K562 (cell line): Measurements from ENCODE around the gene WFIKKN1. TPM values are rescaled to one million over a fixed set of nuclear protein-coding genes. Genes with fewer than 3 reads are reported as not detected.

Experiments used
- ATAC-seq: fragments of 200-7000 bp; cut with Tn5 transposase; 3 replicates; pipeline ENCODE4 v1.9.1; 2020; ENCODE audit warnings: moderate library complexity
- BruUV-seq: library from RNA; stranded (reverse); fragments of 400-500 nt; replicated peaks from 2 replicates; lab custom pipeline; 2021; lab: Mats Ljungman, UMichigan
- CTCF ChIA-PET: fragments of 300-600 bp; formaldehyde crosslinking; extraction: SDS; loops from one replicate; lab custom pipeline; 2021; ENCODE audit warnings: low intra/inter-chr PET ratio; lab: Yijun Ruan, JAX
- POLR2A ChIA-PET: fragments of 300-600, 350-650 bp; sonication (Branson Sonifier 250); formaldehyde crosslinking; extraction: SDS; loops from one replicate; lab custom pipeline; 2021; ENCODE audit warnings: antibody characterized with exemption, inconsistent platforms; lab: Yijun Ruan, JAX
- DNase-seq, 4 experiments: peaks; one replicate each; pipeline versions ENCODE4 v3.0.0 to v3.0.0-alpha.2; 2011 to 2018; ENCODE audit warnings: low spot score in 3 of 4, mixed read lengths in 3 of 4; ENCODE audit errors: extremely low read depth in 1 of 4
- FAIRE-seq: peaks from 2 replicates; lab custom pipeline; 2011; peaks lifted over from hg19 to GRCh38; lab: Jason Lieb, UNC
- H2AFZ ChIP-seq: 2 replicates; pipeline ENCODE4 v1.6.0; 2011; ENCODE audit warnings: low read depth, low read length, control low read depth, inconsistent platforms
- H3K27ac ChIP-seq: fragments of 200-600 bp; 3 replicates; pipeline ENCODE4 v1.8.0; 2011; ENCODE audit warnings: low read depth, mild to moderate bottlenecking, control low read depth, inconsistent platforms, low read length, moderate library complexity, mixed read lengths; ENCODE audit errors: extremely low read depth
- H3K27me3 ChIP-seq, 2 experiments: fragments of 300-600 bp in 1 of 2; 2 replicates in 1 of 2; 3 replicates in 1 of 2; pipeline versions ENCODE4 v1.6.0 to v1.8.0; 2011; ENCODE audit warnings: inconsistent platforms in 2 of 2, low read length in 2 of 2, mild to moderate bottlenecking in 1 of 2, mixed read lengths in 1 of 2, moderate library complexity in 1 of 2; ENCODE audit not compliant: control insufficient read depth in 2 of 2, insufficient read depth in 2 of 2
- H3K36me3 ChIP-seq: fragments of 300-600 bp; 3 replicates; pipeline ENCODE4 v1.8.0; 2011; ENCODE audit warnings: mild to moderate bottlenecking, low read length, inconsistent platforms; ENCODE audit not compliant: control insufficient read depth, insufficient read depth
- H3K4me1 ChIP-seq, 2 experiments: fragments of 200-600 bp in 1 of 2; replicated peaks in 1 of 2; 2 replicates in 1 of 2; 3 replicates in 1 of 2; pipeline versions ENCODE4 v1.5.1 to v1.8.0; 2011; ENCODE audit warnings: inconsistent platforms in 2 of 2, low read length in 2 of 2, mild to moderate bottlenecking in 1 of 2, mixed read lengths in 1 of 2, moderate library complexity in 1 of 2; ENCODE audit not compliant: control insufficient read depth in 2 of 2, insufficient read depth in 2 of 2
- H3K4me2 ChIP-seq: 2 replicates; pipeline ENCODE4 v1.6.1; 2011; ENCODE audit warnings: low read length, control low read depth, inconsistent platforms, mixed read lengths; ENCODE audit not compliant: insufficient read depth
- H3K4me3 ChIP-seq: fragments of 200-600 bp; sonication (generic), shearing (Covaris generic); 2 replicates; pipeline ENCODE4 v1.5.1; 2016; ENCODE audit warnings: control low read depth, inconsistent platforms
- H3K79me2 ChIP-seq: fragments of 200-600 bp; 3 replicates; pipeline ENCODE4 v1.8.0; 2011; ENCODE audit warnings: low read length, inconsistent platforms; ENCODE audit not compliant: control insufficient read depth, insufficient read depth
- H3K9ac ChIP-seq, 2 experiments: 2 replicates each; pipeline versions ENCODE4 v1.6.0 to v1.6.1; 2011; ENCODE audit warnings: low read depth in 2 of 2, low read length in 2 of 2, control low read depth in 1 of 2, inconsistent platforms in 1 of 2, mild to moderate bottlenecking in 1 of 2, mixed read lengths in 1 of 2; ENCODE audit not compliant: insufficient read depth in 1 of 2
- H3K9me1 ChIP-seq: one replicate; pipeline ENCODE4 v1.6.0; 2011; ENCODE audit warnings: inconsistent platforms, mild to moderate bottlenecking, low read length, moderate library complexity; ENCODE audit not compliant: control insufficient read depth, insufficient read depth
- H3K9me3 ChIP-seq: replicated peaks from 2 replicates; pipeline ENCODE4 v1.5.1; 2011; ENCODE audit warnings: low read depth, low read length, inconsistent platforms; ENCODE audit not compliant: control insufficient read depth, insufficient read depth
- H4K20me1 ChIP-seq: replicated peaks from 2 replicates; pipeline ENCODE4 v1.6.1; 2011; ENCODE audit warnings: low read length, inconsistent platforms, mixed read lengths; ENCODE audit not compliant: control insufficient read depth, insufficient read depth
- ZKSCAN1 ChIP-seq: fragments of 150-350 bp; IDR thresholded peaks from 2 replicates; pipeline ENCODE4 v1.6.1; 2016; ENCODE audit warnings: low read depth, low read length
- ZNF23 ChIP-seq: fragments of 250-450 bp; sonication (Bioruptor Pico); IDR thresholded peaks from 2 replicates; pipeline ENCODE4 v1.4.0; 2020; ENCODE audit warnings: mild to moderate bottlenecking
- ZNF668 ChIP-seq: fragments of 250-450 bp; sonication (Bioruptor Pico); IDR thresholded peaks from 2 replicates; pipeline ENCODE4 v1.8.0; 2022; ENCODE audit warnings: mild to moderate bottlenecking, inconsistent platforms
- WGBS: fragments of 100-300 bp; shearing (Covaris generic); methylation state at CpG from one replicate; pipeline ENCODE4 v1.1.6; 2016; ENCODE audit warnings: low coverage, mixed read lengths; ENCODE audit not compliant: insufficient coverage; ENCODE audit errors: missing lambda C conversion rate; 5-methylcytosine and 5-hydroxymethylcytosine counted together
- in situ Hi-C: fragments of 300-500 bp; cut with MboI; formaldehyde crosslinking; loops from 4 replicates; pipeline ENCODE4 v1.15.0; 2018; ENCODE audit warnings: inconsistent platforms, mixed read lengths
- intact Hi-C: fragments of 100-400 bp; cut with micrococcal nuclease; formaldehyde crosslinking; loops from 2 replicates; pipeline ENCODE4 v1.14.2; 2022
- polyA plus RNA-seq, 8 experiments: library from polyadenylated mRNA; depleted of rRNA in 4 of 8; stranded (reverse) in 5 of 8; unstranded in 3 of 8; fragments of >200 nt; fragmentation: Nextera tagmentation in 2 of 8; fragmentation: Illumina TruSeq in 1 of 8; extraction: Ambion mirVana in 2 of 8; extraction: Trizol in 1 of 8; gene quantifications; 2 replicates each; pipeline versions ENCODE4 v1.2.1 to v1.2.3, GENCODE V29; 2011 to 2014; ENCODE audit warnings: inconsistent platforms in 1 of 8, missing spikeins in 1 of 8
- total RNA-seq, 7 experiments: library from RNA; depleted of rRNA in 6 of 7; stranded (reverse); fragments of >200 nt in 6 of 7; fragmentation: Illumina TruSeq in 2 of 7; extraction: Trizol in 2 of 7; gene quantifications; 2 replicates each; pipeline versions ENCODE4 v1.2.1 to v1.2.3, GENCODE V29; 2011 to 2021; ENCODE audit warnings: low replicate concordance in 1 of 7

Gene WFIKKN1
- total and polyA plus RNA-seq, 9 of the 15 experiments (the other 6 are each of a cell fraction or from before 2014, with no cell fraction given), result 0.14 to 1.1 (median 0.50) TPM; not detected in 4

DNA sequence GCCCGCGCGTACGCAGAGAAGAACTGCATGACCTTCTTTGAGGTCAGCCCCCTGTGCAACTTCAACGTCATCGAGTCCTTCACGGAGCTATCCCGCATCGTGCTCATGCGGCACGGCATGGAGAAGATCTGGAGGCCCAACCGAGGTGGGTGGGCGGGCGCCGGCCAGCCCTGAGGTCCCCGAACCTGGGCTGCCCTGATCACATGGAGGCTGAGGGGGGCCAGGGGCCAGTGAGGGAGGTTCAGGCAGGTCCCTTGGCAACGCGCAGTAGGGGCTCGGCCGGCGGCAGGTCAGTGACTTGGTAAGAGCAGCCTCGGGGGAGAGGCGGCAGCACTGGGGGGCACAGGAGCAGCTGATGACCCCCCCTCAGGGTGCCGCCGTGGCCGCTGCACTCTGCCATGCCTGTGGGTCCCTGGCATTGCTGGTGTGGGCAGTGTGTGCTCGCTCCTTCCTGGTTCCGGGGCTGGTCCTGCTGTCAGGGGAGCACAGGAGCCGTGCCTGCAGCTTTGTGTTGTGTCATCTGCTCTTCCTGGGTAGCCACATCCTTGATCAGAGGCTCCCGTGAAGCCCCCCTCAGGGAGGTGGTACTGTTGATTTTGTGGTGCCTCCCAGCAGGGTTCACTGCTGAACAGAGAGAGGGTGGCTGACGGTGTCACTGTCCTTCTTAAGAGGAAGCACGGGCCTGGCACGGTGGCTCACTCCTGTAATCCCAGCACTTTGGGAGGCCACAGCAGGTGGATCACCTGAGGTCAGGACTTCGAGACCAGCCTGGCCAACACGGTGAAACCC is 4.6 kb upstream of the WFIKKN1 start:
- Histone ChIP-seq H3K9ac (peak overlapping the region in 1 of 2 experiments; percentile 14; a peak in 2 of 4 replicates), H3K9me1 (no peaks in the 10 kb centered on the region), H3K9me3 (no peaks in the 10 kb centered on the region), H3K27me3 (no peaks in the 10 kb centered on the region), H3K79me2 (peaks cover 17% of the 10 kb centered on the region; the same call in 2 of the 3 replicates), H3K27ac (peak overlapping the region; percentile 58; the same call in 2 of the 3 replicates), H3K4me1 (peaks cover 40 to 95% of the 10 kb centered on the region in 2 experiments), H3K4me3 (no peak overlapping the region), H2AFZ (no peak overlapping the region), H3K4me2 (no peak overlapping the region), H3K36me3 (peaks cover 23% of the 10 kb centered on the region; the same call in 2 of the 3 replicates), H4K20me1 (no peaks in the 10 kb centered on the region)
- ATAC-seq, result no peak
- CTCF ChIA-PET, result no interaction called here
- no peak for FAIRE-seq
- POLR2A ChIA-PET, result no interaction called here
- intact Hi-C loops (no loop called here), in situ Hi-C loops (no loop called here)
- WGBS, result 92% methylated on average over 22 of the region's 35 CpGs
- no TSS peak for BruUV-seq
- TF ChIP-seq ZNF23 (CRISPR knock-in tag) (no peak), ZNF668 (no peak), ZKSCAN1 (0 out of 2 replicates have a peak, but pooled peaks have one; percentile 38)
- no peak for DNase-seq
